HepG2 (cell line): Measurements from ENCODE around the gene ZNF8. TPM values are rescaled to one million over a fixed set of nuclear protein-coding genes. Genes with fewer than 3 reads are reported as not detected.
A peak's percentile ranks its signal among the peaks of the same experiment; 100 is the strongest.

Experiments
- CBFB ChIP-seq: sonication (generic); formaldehyde crosslinking; IDR thresholded peaks from 2 replicates; pipeline ENCODE4 v1.4.0; 2020; ENCODE audit warnings: missing genetic modification reagents
- DZIP1 ChIP-seq: sonication (generic); formaldehyde crosslinking; IDR thresholded peaks from 2 replicates; pipeline ENCODE4 v1.5.0; 2020; ENCODE audit warnings: mild to moderate bottlenecking, missing genetic modification reagents
- FOXA3 ChIP-seq: IDR thresholded peaks from 2 replicates; pipeline ENCODE4 v1.6.1; 2016; ENCODE audit warnings: missing genetic modification reagents, missing compliant biosample characterization
- NONO ChIP-seq, 2 experiments: fragments of 450-650 bp in 1 of 2; sonication (generic) in 1 of 2; formaldehyde crosslinking in 1 of 2; IDR thresholded peaks in 1 of 2; conservative IDR thresholded peaks in 1 of 2; 2 replicates each; pipeline versions ENCODE4 v1.6.1 to v1.8.0; 2017 to 2022; ENCODE audit warnings: mild to moderate bottlenecking in 1 of 2, missing genetic modification reagents in 1 of 2, moderate library complexity in 1 of 2
- SATB2 ChIP-seq: sonication (generic); formaldehyde crosslinking; IDR thresholded peaks from 2 replicates; pipeline ENCODE4 v1.5.0; 2020; ENCODE audit warnings: missing genetic modification reagents
- SMC3 ChIP-seq: IDR thresholded peaks from 2 replicates; pipeline ENCODE4 v1.6.1; 2011; ENCODE audit warnings: low read length, improper control_type of control experiment
- TEF ChIP-seq: sonication (generic); formaldehyde crosslinking; IDR thresholded peaks from 2 replicates; pipeline ENCODE4 v1.5.0; 2020; ENCODE audit warnings: missing genetic modification reagents
- ZBTB37 ChIP-seq: sonication (generic); formaldehyde crosslinking; IDR thresholded peaks from 2 replicates; pipeline ENCODE4 v1.4.0; 2020; ENCODE audit warnings: mild to moderate bottlenecking, missing genetic modification reagents
- ZFAT ChIP-seq: sonication (generic); formaldehyde crosslinking; conservative IDR thresholded peaks from 2 replicates; pipeline ENCODE4 v1.8.1; 2023; ENCODE audit warnings: missing genetic modification reagents, inconsistent platforms
- ZNF280D ChIP-seq: sonication (generic); formaldehyde crosslinking; IDR thresholded peaks from 2 replicates; pipeline ENCODE4 v1.5.1; 2020; ENCODE audit warnings: mild to moderate bottlenecking, missing genetic modification reagents
- ZNF703 ChIP-seq: sonication (generic); formaldehyde crosslinking; IDR thresholded peaks from 2 replicates; pipeline ENCODE4 v1.5.1; 2020; ENCODE audit warnings: missing genetic modification reagents, mild to moderate bottlenecking, moderate library complexity, borderline replicate concordance
- ZNF761 ChIP-seq: sonication (generic); formaldehyde crosslinking; conservative IDR thresholded peaks from 2 replicates; pipeline ENCODE4 v1.4.0; 2020; ENCODE audit warnings: mild to moderate bottlenecking, missing genetic modification reagents
- ZNF775 ChIP-seq: sonication (generic); formaldehyde crosslinking; IDR thresholded peaks from 2 replicates; pipeline ENCODE4 v1.4.0; 2020; ENCODE audit warnings: missing genetic modification reagents, mild to moderate bottlenecking, moderate library complexity, borderline replicate concordance
- polyA plus RNA-seq, 8 experiments: library from polyadenylated mRNA; depleted of rRNA in 3 of 8; stranded (reverse) in 7 of 8; unstranded in 1 of 8; fragments of >200 nt; fragmentation: Illumina TruSeq in 4 of 8; extraction: Trizol in 4 of 8; gene quantifications; 2 replicates each; pipeline versions ENCODE4 v1.2.1 to v1.2.3, GENCODE V29; 2011 to 2016; ENCODE audit warnings: low read depth in 4 of 8, missing spikeins in 1 of 8, mixed read lengths in 1 of 8; ENCODE audit not compliant: insufficient read depth in 1 of 8
- total RNA-seq, 5 experiments: library from RNA; depleted of rRNA; stranded (reverse); fragments of >200 nt; fragmentation: Illumina TruSeq; extraction: Trizol; gene quantifications; 2 replicates each; pipeline ENCODE4 v1.2.3, GENCODE V29; 2016; ENCODE audit warnings: low read depth in 1 of 5
- TF ChIP-seq, protein P1 (sequence below): sonication (generic); formaldehyde crosslinking; IDR thresholded peaks from 2 replicates; pipeline ENCODE4 v1.4.0; 2020; ENCODE audit warnings: missing genetic modification reagents
- TF ChIP-seq, protein P2 (sequence below): sonication (generic); formaldehyde crosslinking; IDR thresholded peaks from 2 replicates; pipeline ENCODE4 v1.4.0; 2020; ENCODE audit warnings: low read depth, mild to moderate bottlenecking, missing genetic modification reagents

Gene ZNF8
- total and polyA plus RNA-seq, 2 of the 13 experiments (the other 11 are each of a cell fraction or from before 2014, with no cell fraction given) = 3.1 to 3.3 TPM

DNA sequence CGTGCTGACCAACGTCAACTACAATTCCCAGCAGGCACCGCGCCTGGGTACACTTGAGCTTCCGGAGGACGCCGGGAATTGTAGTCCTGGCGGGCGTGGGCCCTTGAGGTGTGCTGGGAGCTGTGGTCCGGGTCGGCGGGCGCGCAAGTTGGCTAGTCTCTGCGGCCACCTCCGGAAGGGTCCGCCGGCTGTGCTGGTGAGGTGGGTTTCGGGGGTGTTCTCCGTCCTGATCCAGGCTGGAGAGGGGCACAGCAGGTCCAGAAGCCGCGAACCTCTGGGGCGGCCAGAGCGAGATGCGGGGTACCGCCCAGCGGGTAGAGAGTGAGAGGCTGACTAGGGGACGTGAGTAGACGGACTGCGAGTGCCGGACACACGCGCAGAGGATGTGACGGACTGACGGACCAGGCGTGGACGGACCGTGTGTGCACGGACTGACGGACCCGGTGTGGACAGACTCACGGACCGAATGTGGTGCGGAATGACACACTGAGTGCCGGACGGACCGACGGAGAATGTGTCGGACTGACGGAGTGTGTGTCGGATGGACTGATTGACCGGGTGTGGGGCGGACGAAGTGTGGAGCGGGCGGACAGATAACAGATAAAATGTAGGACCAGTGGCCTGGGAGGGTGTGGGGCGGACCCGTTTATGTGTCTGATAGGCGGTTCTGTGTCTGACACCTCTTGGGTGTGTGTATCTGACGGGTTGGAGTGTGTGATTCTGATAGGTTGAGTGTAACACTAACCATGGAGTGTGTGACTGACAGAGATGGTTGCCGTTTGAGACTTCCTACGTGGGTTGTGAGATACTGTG, 48.4 kb downstream of the ZNF8 start, which contains the start of gene ZSCAN22 (continued):
- TF ChIP-seq ZNF703 (CRISPR knock-in tag) = no peak
- TF ChIP-seq FOXA3 = peak; percentile 57
- no peak for TF ChIP-seq ZNF775 (CRISPR knock-in tag)
- TF ChIP-seq ZBTB37 = no peak
- TF ChIP-seq, protein P1, sequence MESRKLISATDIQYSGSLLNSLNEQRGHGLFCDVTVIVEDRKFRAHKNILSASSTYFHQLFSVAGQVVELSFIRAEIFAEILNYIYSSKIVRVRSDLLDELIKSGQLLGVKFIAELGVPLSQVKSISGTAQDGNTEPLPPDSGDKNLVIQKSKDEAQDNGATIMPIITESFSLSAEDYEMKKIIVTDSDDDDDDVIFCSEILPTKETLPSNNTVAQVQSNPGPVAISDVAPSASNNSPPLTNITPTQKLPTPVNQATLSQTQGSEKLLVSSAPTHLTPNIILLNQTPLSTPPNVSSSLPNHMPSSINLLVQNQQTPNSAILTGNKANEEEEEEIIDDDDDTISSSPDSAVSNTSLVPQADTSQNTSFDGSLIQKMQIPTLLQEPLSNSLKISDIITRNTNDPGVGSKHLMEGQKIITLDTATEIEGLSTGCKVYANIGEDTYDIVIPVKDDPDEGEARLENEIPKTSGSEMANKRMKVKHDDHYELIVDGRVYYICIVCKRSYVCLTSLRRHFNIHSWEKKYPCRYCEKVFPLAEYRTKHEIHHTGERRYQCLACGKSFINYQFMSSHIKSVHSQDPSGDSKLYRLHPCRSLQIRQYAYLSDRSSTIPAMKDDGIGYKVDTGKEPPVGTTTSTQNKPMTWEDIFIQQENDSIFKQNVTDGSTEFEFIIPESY = no peak
- no peak; the same call in 1 of the 2 replicates for TF ChIP-seq ZNF761 (CRISPR knock-in tag)
- TF ChIP-seq ZNF280D (CRISPR knock-in tag) = 0 out of 2 replicates have a peak, but pooled peaks have one; percentile 51
- no peak; the same call in 1 of the 2 replicates for TF ChIP-seq TEF (CRISPR knock-in tag)
- TF ChIP-seq NONO (IDR thresholded peaks at IDR 0.05) = no peak
- TF ChIP-seq NONO (CRISPR knock-in tag; conservative IDR thresholded peaks at IDR 0.05) = peak; percentile 93
- TF ChIP-seq, protein P2, sequence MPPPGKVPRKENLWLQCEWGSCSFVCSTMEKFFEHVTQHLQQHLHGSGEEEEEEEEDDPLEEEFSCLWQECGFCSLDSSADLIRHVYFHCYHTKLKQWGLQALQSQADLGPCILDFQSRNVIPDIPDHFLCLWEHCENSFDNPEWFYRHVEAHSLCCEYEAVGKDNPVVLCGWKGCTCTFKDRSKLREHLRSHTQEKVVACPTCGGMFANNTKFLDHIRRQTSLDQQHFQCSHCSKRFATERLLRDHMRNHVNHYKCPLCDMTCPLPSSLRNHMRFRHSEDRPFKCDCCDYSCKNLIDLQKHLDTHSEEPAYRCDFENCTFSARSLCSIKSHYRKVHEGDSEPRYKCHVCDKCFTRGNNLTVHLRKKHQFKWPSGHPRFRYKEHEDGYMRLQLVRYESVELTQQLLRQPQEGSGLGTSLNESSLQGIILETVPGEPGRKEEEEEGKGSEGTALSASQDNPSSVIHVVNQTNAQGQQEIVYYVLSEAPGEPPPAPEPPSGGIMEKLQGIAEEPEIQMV (CRISPR knock-in tag) = peak; percentile 92
- TF ChIP-seq DZIP1 (CRISPR knock-in tag) = no peak
- no peak for TF ChIP-seq ZFAT (CRISPR knock-in tag)
- TF ChIP-seq SATB2 = no peak
- TF ChIP-seq CBFB = peak; percentile 84
- TF ChIP-seq SMC3 = no peak
